Astrocyte of the cerebellum (primary cell): ENCODE measurements around the gene DIAPH3.

ENCODE experiments used
- DNase-seq: peaks from one replicate; pipeline ENCODE4 v3.0.0-alpha.2; 2011; ENCODE audit warnings: low read depth
- H3K4me3 ChIP-seq: 2 replicates; pipeline ENCODE4 v1.5.1; 2011; ENCODE audit warnings: mild to moderate bottlenecking, low read depth, low read length, moderate library complexity
- CTCF ChIP-seq: IDR thresholded peaks from 2 replicates; pipeline ENCODE4 v1.5.1; 2012; ENCODE audit warnings: low read length, low read depth, moderate library complexity, mild to moderate bottlenecking; ENCODE audit errors: missing control alignments
- in situ Hi-C: cut with HindIII; loops from 2 replicates; pipeline ENCODE4 v1.10.0; 2017; ENCODE audit warnings: low sequenced_read_pairs

DIAPH3 gene

GRCh38 chr13:59906413-59907049 lies 257.2 kb downstream of the DIAPH3 start:
- TF ChIP-seq CTCF = peak; percentile 64
- in situ Hi-C loops = no loop called here
- H3K4me3 ChIP-seq = no peak overlapping the region
- peak; percentile 37 for DNase-seq

GRCh38 chr13:59901191-59901590 lies 262.5 kb downstream of the DIAPH3 start:
- no peak for DNase-seq
- in situ Hi-C loops = no loop called here
- no peak for TF ChIP-seq CTCF
- H3K4me3 ChIP-seq = no peak overlapping the region

GRCh38 chr13:59898066-59898465 lies 265.7 kb downstream of the DIAPH3 start:
- in situ Hi-C loops = no loop called here
- no peak for TF ChIP-seq CTCF

GRCh38 chr13:59893266-59893665 lies 270.5 kb downstream of the DIAPH3 start:
- no peak overlapping the region for H3K4me3 ChIP-seq
- in situ Hi-C loops = no loop called here
- DNase-seq = no peak
- TF ChIP-seq CTCF = no peak

More at GRCh38 chr13:59898066-59898465, 265.7 kb downstream of the DIAPH3 start:
- H3K4me3 ChIP-seq = no peak overlapping the region
- no peak for DNase-seq

GRCh38 chr13:59891053-59891452 lies 272.7 kb downstream of the DIAPH3 start:
- in situ Hi-C loops = no loop called here
- H3K4me3 ChIP-seq = no peak overlapping the region
- DNase-seq = no peak
- TF ChIP-seq CTCF = no peak

GRCh38 chr13:59890054-59890453 lies 273.7 kb downstream of the DIAPH3 start:
- H3K4me3 ChIP-seq = no peak overlapping the region
- no peak for DNase-seq
- TF ChIP-seq CTCF = no peak
- in situ Hi-C loops = no loop called here
